ENCODE measurements around the gene SEC23B.

The SEC23B gene

DNA sequence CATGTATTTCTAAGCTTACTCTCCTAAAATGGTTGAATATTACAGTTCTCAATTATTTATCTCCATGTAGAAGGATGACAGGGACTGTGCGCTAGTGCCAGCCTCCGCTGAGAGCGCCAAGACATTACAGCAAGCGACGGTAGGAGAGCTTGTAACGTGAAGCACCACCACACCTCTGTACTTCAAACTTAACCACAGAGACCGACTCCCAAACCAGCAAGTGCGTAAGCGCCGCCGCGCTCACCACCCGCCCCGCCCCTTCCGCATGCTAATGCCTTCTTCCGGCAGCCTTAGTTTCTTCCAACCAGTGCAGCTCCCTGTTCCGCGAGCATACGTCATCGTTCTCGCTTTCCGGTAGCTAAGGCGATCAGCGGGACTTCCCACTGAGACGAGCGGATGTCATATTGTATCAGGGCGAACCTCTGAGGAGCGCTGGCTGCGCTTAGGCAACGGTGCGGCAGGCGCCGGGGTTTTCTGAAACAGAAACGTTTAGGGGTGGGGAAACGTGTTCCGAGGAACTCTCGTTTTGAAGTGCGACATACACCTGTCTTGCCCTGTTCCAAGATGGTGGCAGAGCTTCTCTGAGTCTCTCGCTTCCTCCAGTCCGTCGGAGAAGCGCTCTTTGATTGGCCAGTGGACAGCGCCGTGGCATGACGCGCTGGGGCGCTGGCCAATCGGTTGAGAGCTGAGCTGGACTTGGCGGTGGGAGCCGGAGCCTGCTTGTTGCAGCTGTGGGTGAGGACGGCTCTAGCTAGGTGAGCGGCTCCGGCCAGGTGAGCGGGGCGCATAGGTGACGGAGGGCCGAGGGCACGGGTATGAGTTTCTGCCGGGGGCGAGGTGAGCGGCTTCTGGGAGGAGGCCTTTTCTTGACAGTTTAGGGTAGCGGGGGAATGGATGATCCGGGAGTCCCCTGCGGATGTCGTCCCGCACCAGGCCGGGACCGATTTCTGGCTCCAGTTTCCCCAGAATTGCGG, at the start of gene SEC23B:
SEC23B (plus strand) TSS at position 723 of the 974 bp plus-strand sequence. CDS start 2,896 bp downstream, outside the sequence.
- TF ChIP-seq CTCF (IDR thresholded peaks at IDR 0.05; ENCODE audit: borderline replicate concordance, control extremely low read depth, extremely low read depth, insufficient read depth, missing control alignments) = no peak
- DNase-seq (ENCODE audit: low spot score) = peak; percentile 95
- in situ Hi-C loops (cut with MboI; ENCODE audit: low sequenced_read_pairs, unreplicated experiment) = no loop called here

GRCh38 chr20:18465536-18466200, 42.1 kb upstream of the SEC23B start:
- no peak for TF ChIP-seq CTCF (IDR thresholded peaks at IDR 0.05; ENCODE audit: borderline replicate concordance, control extremely low read depth, extremely low read depth, insufficient read depth, missing control alignments)
- in situ Hi-C loops (cut with MboI; ENCODE audit: low sequenced_read_pairs, unreplicated experiment) = no loop called here
- no peak for DNase-seq (ENCODE audit: low spot score)

- no peak for DNase-seq (ENCODE audit: low spot score)
- TF ChIP-seq CTCF (IDR thresholded peaks at IDR 0.05; ENCODE audit: borderline replicate concordance, control extremely low read depth, extremely low read depth, insufficient read depth, missing control alignments) = no peak
- in situ Hi-C loops (cut with MboI; ENCODE audit: low sequenced_read_pairs, unreplicated experiment) = no loop called here
These were observed 41.2 kb upstream of the SEC23B start for GRCh38 chr20:18466574-18466893.

- DNase-seq (ENCODE audit: low spot score) = peak; percentile 98
- TF ChIP-seq CTCF (IDR thresholded peaks at IDR 0.05; ENCODE audit: borderline replicate concordance, control extremely low read depth, extremely low read depth, insufficient read depth, missing control alignments) = no peak
- in situ Hi-C loops (cut with MboI; ENCODE audit: low sequenced_read_pairs, unreplicated experiment) = no loop called here
These were observed 40.6 kb upstream of the SEC23B start, which contains the start of the genes DZANK1 and POLR3F for GRCh38 chr20:18466894-18467730. Gene DZANK1, minus strand, starts transcription at chr20:18467030. Its CDS starts 1,672 bp downstream, at chr20:18465358. Gene POLR3F, plus strand, starts transcription at chr20:18467390. Its CDS starts 117 bp downstream, at chr20:18467507.

- in situ Hi-C loops (cut with MboI; ENCODE audit: low sequenced_read_pairs, unreplicated experiment) = no loop called here
- no peak for DNase-seq (ENCODE audit: low spot score)
- no peak for TF ChIP-seq CTCF (IDR thresholded peaks at IDR 0.05; ENCODE audit: borderline replicate concordance, control extremely low read depth, extremely low read depth, insufficient read depth, missing control alignments)
These were observed 30.5 kb upstream of the SEC23B start for GRCh38 chr20:18477218-18477617.

DNA sequence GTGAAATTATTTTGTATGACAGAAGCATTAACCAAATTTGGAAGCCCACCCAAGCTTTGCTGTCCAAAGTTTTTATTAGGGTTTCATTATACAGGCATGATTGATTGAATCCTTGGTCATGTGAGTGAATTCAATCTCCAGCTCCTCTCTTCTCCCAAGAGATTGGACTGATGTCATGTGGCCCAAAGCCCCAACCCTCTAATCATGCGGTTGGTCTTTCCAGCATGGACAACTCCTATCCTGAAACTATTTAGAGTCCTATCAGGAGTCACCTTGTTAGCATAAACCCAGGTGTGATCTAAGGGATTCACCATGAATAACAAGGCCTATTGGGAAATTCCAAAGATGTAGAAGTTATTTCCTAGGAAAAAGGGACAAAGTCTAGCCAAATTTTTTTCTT, 29.9 kb upstream of the SEC23B start:
- DNase-seq (ENCODE audit: low spot score) = no peak
- in situ Hi-C loops (cut with MboI; ENCODE audit: low sequenced_read_pairs, unreplicated experiment) = no loop called here
- TF ChIP-seq CTCF (IDR thresholded peaks at IDR 0.05; ENCODE audit: borderline replicate concordance, control extremely low read depth, extremely low read depth, insufficient read depth, missing control alignments) = no peak

Data from GM13976 (cell line).